ENCODE measurements around the gene FOLR1. TPM values are rescaled to one million over a fixed set of nuclear protein-coding genes. Genes with fewer than 3 reads are reported as not detected.
A peak's percentile ranks its signal among the peaks of the same experiment; 100 is the strongest.
"Not testable (repeated sequence)": the region's sequence is repeated elsewhere in the genome, so short reads cannot be mapped to it uniquely, and the experiment has no call there.

FOLR1 gene
- total RNA-seq, 2 donors from 2014 or later: 13.8 to 19.3 TPM

DNA sequence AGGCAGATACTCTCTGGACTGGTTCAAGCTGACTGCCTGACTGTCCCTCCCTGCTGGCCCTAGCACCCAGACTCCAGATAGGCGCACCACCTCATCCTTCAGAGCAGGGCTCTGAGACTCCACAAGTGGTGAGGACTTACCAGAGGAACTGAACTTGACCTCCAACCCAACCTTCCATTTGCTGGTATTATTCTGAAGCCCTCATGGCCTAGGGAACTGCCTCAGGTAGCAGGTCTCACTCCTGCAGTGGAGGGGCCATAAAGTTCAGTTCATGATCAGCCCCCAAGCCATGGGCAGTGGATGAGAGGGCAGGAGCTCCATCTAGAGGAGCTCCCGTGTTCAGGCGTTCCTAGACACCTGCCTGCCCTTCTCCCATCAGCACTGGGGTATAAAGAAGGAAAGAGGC is 10.4 kb upstream of the FOLR1 start:
- H3K36me3 Mint-ChIP-seq (ENCODE audit: low read depth): not testable (repeated sequence)
- DNase-seq: peak; percentile 63

DNA sequence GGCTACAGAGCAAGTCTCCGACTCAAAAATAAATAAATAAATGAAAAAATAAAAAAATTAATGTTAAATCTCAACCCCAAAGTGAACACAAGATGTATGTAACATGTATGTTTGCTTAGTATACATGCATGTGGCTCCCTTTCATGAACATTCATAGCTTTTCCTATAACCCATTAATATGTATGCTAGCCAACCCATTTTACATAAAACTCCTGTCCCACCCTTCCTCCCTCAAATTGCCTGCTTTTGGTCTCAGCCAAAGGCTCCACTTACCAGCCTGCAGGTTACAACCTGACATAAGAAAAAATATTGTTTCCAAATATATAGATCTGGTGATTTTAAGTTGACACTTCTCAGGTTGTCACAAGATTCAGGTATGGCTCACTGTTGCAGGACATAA is 3.7 kb upstream of the FOLR1 start:
- Mint-ChIP-seq H3K27me3 (ENCODE audit: insufficient read depth) (peaks cover 1% of the 10 kb centered on the region), H3K27ac (no peak overlapping the region), H3K36me3 (ENCODE audit: low read depth) (no peaks in the 10 kb centered on the region), H3K4me3 (no peak overlapping the region), H3K4me1 (peaks cover 35% of the 10 kb centered on the region), H3K9me3 (no peaks in the 10 kb centered on the region)
- Histone ChIP-seq H3K4me1 (ENCODE audit: control insufficient read depth, insufficient read depth, low read length) (peaks cover 17% of the 10 kb centered on the region), H3K9me3 (ENCODE audit: control insufficient read depth, low read length) (no peaks in the 10 kb centered on the region), H3K27ac (ENCODE audit: low read depth, low read length) (no peak overlapping the region), H3K4me3 (ENCODE audit: low read length) (no peak overlapping the region), H3K27me3 (ENCODE audit: control insufficient read depth, insufficient read depth, low read length, poor library complexity, severe bottlenecking) (no peaks in the 10 kb centered on the region), H3K9ac (ENCODE audit: extremely low read depth, low read length, poor library complexity, severe bottlenecking) (no peak overlapping the region), H3K36me3 (ENCODE audit: control insufficient read depth, insufficient read depth, low read length) (no peaks in the 10 kb centered on the region)
- TF ChIP-seq CTCF (conservative IDR thresholded peaks at IDR 0.05): no peak
- no peak for DNase-seq
- WGBS, 2 experiments (ENCODE audit: insufficient coverage in 1 of 2, insufficient read length in 1 of 2): no CpG with 5 or more reads among the region's 1 CpG

More for the DNA sequence above, 10.4 kb upstream of the FOLR1 start:
- H3K36me3 ChIP-seq (ENCODE audit: control insufficient read depth, insufficient read depth, low read length); H3K9me3 ChIP-seq (ENCODE audit: control insufficient read depth, low read length); H3K4me1 Mint-ChIP-seq; H3K9me3 Mint-ChIP-seq; H3K27ac ChIP-seq (ENCODE audit: low read depth, low read length); H3K27me3 ChIP-seq (ENCODE audit: control insufficient read depth, insufficient read depth, low read length, poor library complexity, severe bottlenecking); H3K4me3 Mint-ChIP-seq; H3K4me3 ChIP-seq (ENCODE audit: low read length); H3K27ac Mint-ChIP-seq; H3K4me1 ChIP-seq (ENCODE audit: control insufficient read depth, insufficient read depth, low read length); H3K9ac ChIP-seq (ENCODE audit: extremely low read depth, low read length, poor library complexity, severe bottlenecking): not testable (repeated sequence)
- TF ChIP-seq CTCF (conservative IDR thresholded peaks at IDR 0.05): peak; percentile 70
- 67% methylated on average over 3 of the region's 3 CpGs; no CpG with 5 or more reads in 1 of the 2 experiments for WGBS, 2 experiments (ENCODE audit: insufficient coverage in 1 of 2, insufficient read length in 1 of 2)
- peaks cover 14% of the 10 kb centered on the region for H3K27me3 Mint-ChIP-seq (ENCODE audit: insufficient read depth)

DNA sequence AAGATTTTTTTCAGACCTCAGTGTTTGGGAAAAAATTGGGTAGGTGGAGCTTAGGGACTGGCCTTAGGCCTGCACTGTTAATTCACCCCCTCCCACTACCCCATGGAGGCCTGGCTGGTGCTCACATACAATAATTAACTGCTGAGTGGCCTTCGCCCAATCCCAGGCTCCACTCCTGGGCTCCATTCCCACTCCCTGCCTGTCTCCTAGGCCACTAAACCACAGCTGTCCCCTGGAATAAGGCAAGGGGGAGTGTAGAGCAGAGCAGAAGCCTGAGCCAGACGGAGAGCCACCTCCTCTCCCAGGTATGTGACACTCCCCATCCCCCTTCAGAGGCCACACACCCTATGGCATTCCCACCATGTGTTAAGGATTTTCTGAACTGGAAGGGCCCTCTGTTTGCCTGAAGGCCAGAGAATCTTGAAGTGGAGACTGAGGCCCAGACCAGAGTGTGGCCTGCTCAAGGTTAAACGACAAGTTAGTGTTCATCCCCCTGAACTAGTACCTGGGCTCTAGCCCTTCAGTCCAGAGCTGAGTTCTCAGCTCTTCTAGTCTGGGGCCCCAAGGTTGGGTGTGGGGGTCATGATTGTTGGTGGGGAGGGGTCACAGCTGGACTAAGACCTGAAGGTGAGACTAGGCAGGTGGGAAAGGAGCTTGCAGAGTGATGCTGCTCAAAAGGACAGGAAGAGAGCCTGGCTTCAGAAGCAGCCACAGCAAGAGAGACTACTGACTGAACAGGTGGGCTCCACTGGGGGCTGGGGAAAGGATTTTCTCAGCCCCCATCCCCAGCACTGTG is 2.3 kb upstream of the FOLR1 start:
- DNase-seq: peak; percentile 89
- no peaks in the 10 kb centered on the region for H3K27me3 Mint-ChIP-seq (ENCODE audit: insufficient read depth)
- H3K4me1 Mint-ChIP-seq: peaks cover 34% of the 10 kb centered on the region
- H3K27ac ChIP-seq (ENCODE audit: low read depth, low read length): no peak overlapping the region
- WGBS, 2 experiments (ENCODE audit: insufficient coverage in 1 of 2, insufficient read length in 1 of 2): 68 to 80% methylated on average over 2 to 3 of the region's 3 CpGs
- H3K36me3 ChIP-seq (ENCODE audit: control insufficient read depth, insufficient read depth, low read length): no peaks in the 10 kb centered on the region
- H3K36me3 Mint-ChIP-seq (ENCODE audit: low read depth): no peaks in the 10 kb centered on the region
- no peak for TF ChIP-seq CTCF (conservative IDR thresholded peaks at IDR 0.05)
- H3K9ac ChIP-seq (ENCODE audit: extremely low read depth, low read length, poor library complexity, severe bottlenecking): no peak overlapping the region
- H3K27me3 ChIP-seq (ENCODE audit: control insufficient read depth, insufficient read depth, low read length, poor library complexity, severe bottlenecking): no peaks in the 10 kb centered on the region
- H3K9me3 Mint-ChIP-seq: no peaks in the 10 kb centered on the region
- no peaks in the 10 kb centered on the region for H3K9me3 ChIP-seq (ENCODE audit: control insufficient read depth, low read length)
- H3K4me1 ChIP-seq (ENCODE audit: control insufficient read depth, insufficient read depth, low read length): peaks cover 17% of the 10 kb centered on the region
- H3K27ac Mint-ChIP-seq: peak overlapping the region; percentile 97
- H3K4me3 Mint-ChIP-seq: peak overlapping the region; percentile 40
- H3K4me3 ChIP-seq (ENCODE audit: low read length): no peak overlapping the region
